ENCODE data around the gene CARMIL1. TPM values are rescaled to one million over a fixed set of nuclear protein-coding genes. Genes with fewer than 3 reads are reported as not detected.

CARMIL1 gene
- total RNA-seq, 1 donor from 2014 or later = 14.5 TPM

DNA sequence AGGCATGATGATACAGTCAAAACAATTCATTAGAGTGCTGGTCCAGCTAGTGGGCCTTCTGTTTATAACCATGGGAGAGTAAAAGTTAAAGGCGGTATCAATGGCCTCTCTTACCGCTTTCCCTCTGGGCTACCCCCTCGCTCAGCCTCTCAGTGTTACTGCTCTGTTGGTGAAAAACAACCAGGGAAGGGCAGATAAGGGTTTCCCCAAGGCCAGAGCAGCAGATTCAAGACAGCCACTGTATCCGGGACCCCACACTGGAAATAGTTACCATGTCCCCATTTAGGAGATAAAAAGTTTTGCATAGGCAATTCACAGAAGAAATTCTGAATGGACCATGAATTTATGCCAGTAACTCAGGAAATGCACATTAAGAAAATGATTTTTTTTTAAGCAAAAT lies 386.3 kb downstream of the CARMIL1 start:
- no peak overlapping the region for H3K4me3 Mint-ChIP-seq (ENCODE audit: unreplicated experiment)
- peaks cover 21% of the 10 kb centered on the region for H3K27me3 Mint-ChIP-seq (ENCODE audit: low read depth)
- H3K4me1 Mint-ChIP-seq (ENCODE audit: low read depth) = no peaks in the 10 kb centered on the region
- DNase-seq (ENCODE audit: low spot score) = no peak
- TF ChIP-seq, protein P1, sequence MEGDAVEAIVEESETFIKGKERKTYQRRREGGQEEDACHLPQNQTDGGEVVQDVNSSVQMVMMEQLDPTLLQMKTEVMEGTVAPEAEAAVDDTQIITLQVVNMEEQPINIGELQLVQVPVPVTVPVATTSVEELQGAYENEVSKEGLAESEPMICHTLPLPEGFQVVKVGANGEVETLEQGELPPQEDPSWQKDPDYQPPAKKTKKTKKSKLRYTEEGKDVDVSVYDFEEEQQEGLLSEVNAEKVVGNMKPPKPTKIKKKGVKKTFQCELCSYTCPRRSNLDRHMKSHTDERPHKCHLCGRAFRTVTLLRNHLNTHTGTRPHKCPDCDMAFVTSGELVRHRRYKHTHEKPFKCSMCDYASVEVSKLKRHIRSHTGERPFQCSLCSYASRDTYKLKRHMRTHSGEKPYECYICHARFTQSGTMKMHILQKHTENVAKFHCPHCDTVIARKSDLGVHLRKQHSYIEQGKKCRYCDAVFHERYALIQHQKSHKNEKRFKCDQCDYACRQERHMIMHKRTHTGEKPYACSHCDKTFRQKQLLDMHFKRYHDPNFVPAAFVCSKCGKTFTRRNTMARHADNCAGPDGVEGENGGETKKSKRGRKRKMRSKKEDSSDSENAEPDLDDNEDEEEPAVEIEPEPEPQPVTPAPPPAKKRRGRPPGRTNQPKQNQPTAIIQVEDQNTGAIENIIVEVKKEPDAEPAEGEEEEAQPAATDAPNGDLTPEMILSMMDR (IDR thresholded peaks at IDR 0.05) = no peak
- no peak overlapping the region for H3K27ac Mint-ChIP-seq (ENCODE audit: unreplicated experiment)
- no peaks in the 10 kb centered on the region for H3K9me3 Mint-ChIP-seq (ENCODE audit: low read depth)
- H3K36me3 Mint-ChIP-seq (ENCODE audit: low read depth) = no peaks in the 10 kb centered on the region

DNA sequence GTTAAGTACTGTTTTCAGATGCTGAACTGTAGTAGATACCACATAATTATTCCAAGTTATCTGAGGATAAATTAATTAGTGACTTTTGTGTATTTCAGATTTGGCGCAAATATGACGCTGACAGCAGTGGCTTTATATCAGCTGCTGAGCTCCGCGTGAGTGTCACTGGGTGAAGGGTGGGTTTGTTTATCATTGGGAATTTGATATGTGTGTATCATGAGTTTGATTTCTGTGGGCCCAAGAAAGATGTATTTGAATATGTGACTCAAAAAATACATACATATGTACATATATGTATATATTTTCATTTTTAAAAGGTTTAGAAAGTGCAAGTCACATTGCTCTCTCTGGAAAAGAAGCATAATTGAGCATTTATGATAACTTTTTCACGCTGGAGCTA lies 390.2 kb downstream of the CARMIL1 start:
- no peaks in the 10 kb centered on the region for H3K9me3 Mint-ChIP-seq (ENCODE audit: low read depth)
- no peak overlapping the region for H3K27ac Mint-ChIP-seq (ENCODE audit: unreplicated experiment)
- no peaks in the 10 kb centered on the region for H3K4me1 Mint-ChIP-seq (ENCODE audit: low read depth)
- no peaks in the 10 kb centered on the region for H3K36me3 Mint-ChIP-seq (ENCODE audit: low read depth)
- peaks cover 34% of the 10 kb centered on the region for H3K27me3 Mint-ChIP-seq (ENCODE audit: low read depth)
- TF ChIP-seq, protein P1 (IDR thresholded peaks at IDR 0.05) = no peak
- no peak for DNase-seq (ENCODE audit: low spot score)
- no peak overlapping the region for H3K4me3 Mint-ChIP-seq (ENCODE audit: unreplicated experiment)

Measured in chondrocyte (in vitro differentiated cells).